GM12872 (cell line): ENCODE data around the gene SNURF.

Source experiments
- CTCF ChIP-seq: IDR thresholded peaks from 3 replicates; pipeline ENCODE4 v1.5.1; 2011; ENCODE audit warnings: low read depth, mild to moderate bottlenecking, low read length, moderate library complexity; ENCODE audit not compliant: insufficient read depth

SNURF gene

GRCh38 chr15:24940236-24940635 is 14.6 kb upstream of the SNURF start:
- no peak for TF ChIP-seq CTCF

- no peak for TF ChIP-seq CTCF
These were observed 11.4 kb upstream of the SNURF start for GRCh38 chr15:24943361-24943760.

GRCh38 chr15:24944954-24945353 is 9.8 kb upstream of the SNURF start:
- no peak for TF ChIP-seq CTCF

GRCh38 chr15:24945711-24946110 is 9.1 kb upstream of the SNURF start:
- no peak for TF ChIP-seq CTCF

GRCh38 chr15:24948495-24948894 is 6.3 kb upstream of the SNURF start:
- TF ChIP-seq CTCF, result no peak

- TF ChIP-seq CTCF, result no peak
These were observed 739 bp downstream of the SNURF start for GRCh38 chr15:24955531-24955921.

- TF ChIP-seq CTCF, result no peak
These were observed 1.5 kb downstream of the SNURF start for GRCh38 chr15:24956111-24956838.
